Caco-2 (cell line): ENCODE measurements around the gene L3MBTL4. TPM values are rescaled to one million over a fixed set of nuclear protein-coding genes. Genes with fewer than 3 reads are reported as not detected.

Experiments
- BruUV-seq: library from RNA; stranded (reverse); fragments of 400-500 nt; replicated peaks from 2 replicates; lab custom pipeline; 2021; lab: Mats Ljungman, UMichigan
- CTCF ChIA-PET: fragments of 300-600 bp; sonication (Branson Sonifier 250); formaldehyde crosslinking; loops from one replicate; lab custom pipeline; 2022; ENCODE audit warnings: antibody characterized with exemption; lab: Charles Lee
- POLR2A ChIA-PET: fragments of 300-600 bp; sonication (Branson Sonifier 250); formaldehyde crosslinking; loops from one replicate; lab custom pipeline; 2022; ENCODE audit warnings: antibody characterized with exemption; lab: Charles Lee
- DNase-seq, 2 experiments: peaks; one replicate each; pipeline versions ENCODE4 v3.0.0 to v3.0.0-alpha.2; 2020 to 2022
- H3K27me3 ChIP-seq: replicated peaks from 2 replicates; pipeline ENCODE4 v1.6.0; 2011; ENCODE audit warnings: low read length; ENCODE audit not compliant: control insufficient read depth, insufficient read depth
- H3K36me3 ChIP-seq: 2 replicates; pipeline ENCODE4 v1.5.1; 2011; ENCODE audit warnings: low read length; ENCODE audit not compliant: control insufficient read depth, insufficient read depth
- H3K4me1 ChIP-seq: fragments of 250-450 bp; sonication (Bioruptor Pico); 2 replicates; pipeline ENCODE4 v1.5.1; 2020; ENCODE audit warnings: mild to moderate bottlenecking
- H3K4me3 ChIP-seq: 2 replicates; pipeline ENCODE4 v1.5.1; 2011; ENCODE audit warnings: low read depth, mild to moderate bottlenecking, control low read depth, low read length
- H3K9me3 ChIP-seq: fragments of 250-450 bp; sonication (Bioruptor Pico); 2 replicates; pipeline ENCODE4 v1.5.1; 2020; ENCODE audit warnings: mild to moderate bottlenecking, moderate library complexity
- H3K27ac Mint-ChIP-seq: one replicate; pipeline ENCODE4 v1.8.0; 2022; ENCODE audit warnings: mixed read lengths; ENCODE audit not compliant: unreplicated experiment
- H3K27me3 Mint-ChIP-seq: one replicate; pipeline ENCODE4 v1.8.0; 2022; ENCODE audit warnings: mixed read lengths; ENCODE audit not compliant: insufficient read depth, unreplicated experiment
- H3K36me3 Mint-ChIP-seq: one replicate; pipeline ENCODE4 v1.8.0; 2022; ENCODE audit warnings: mild to moderate bottlenecking, mixed read lengths; ENCODE audit not compliant: insufficient read depth, unreplicated experiment
- H3K4me1 Mint-ChIP-seq: one replicate; pipeline ENCODE4 v1.8.0; 2022; ENCODE audit warnings: low read depth, mixed read lengths; ENCODE audit not compliant: unreplicated experiment
- H3K4me3 Mint-ChIP-seq: one replicate; pipeline ENCODE4 v1.8.0; 2022; ENCODE audit warnings: mild to moderate bottlenecking, moderate library complexity, mixed read lengths; ENCODE audit not compliant: unreplicated experiment
- H3K9me3 Mint-ChIP-seq: one replicate; pipeline ENCODE4 v1.8.0; 2022; ENCODE audit warnings: mixed read lengths; ENCODE audit not compliant: unreplicated experiment
- CTCF ChIP-seq, 2 experiments: fragments of 200-600 bp in 1 of 2; IDR thresholded peaks; 1 replicate in 1 of 2; 2 replicates in 1 of 2; pipeline versions ENCODE4 v1.5.1 to v1.8.0; 2011 to 2022; ENCODE audit warnings: antibody characterized with exemption in 1 of 2, control low read depth in 1 of 2, inconsistent platforms in 1 of 2, low read depth in 1 of 2, low read length in 1 of 2, mild to moderate bottlenecking in 1 of 2, moderate library complexity in 1 of 2; ENCODE audit not compliant: insufficient read depth in 1 of 2, severe bottlenecking in 1 of 2, unreplicated experiment in 1 of 2
- intact Hi-C: fragments of 100-400 bp; cut with micrococcal nuclease; formaldehyde crosslinking; loops from one replicate; pipeline ENCODE4 v1.10.0; 2022; ENCODE audit not compliant: unreplicated experiment
- total RNA-seq: library from RNA; stranded (reverse); gene quantifications from 2 replicates; pipeline ENCODE4 v1.2.3, GENCODE V29; 2022

The L3MBTL4 gene
- total RNA-seq, 1 experiment from 2014 or later = 0.23 TPM

GRCh38 chr18:6158958-6159357 is 255.8 kb downstream of the L3MBTL4 start:
- Mint-ChIP-seq H3K27ac (no peak overlapping the region), H3K4me3 (no peak overlapping the region), H3K36me3 (no peaks in the 10 kb centered on the region), H3K4me1 (no peaks in the 10 kb centered on the region), H3K27me3 (peaks cover 3% of the 10 kb centered on the region), H3K9me3 (peaks cover 11% of the 10 kb centered on the region)
- no peak overlapping the region for H3K4me3 ChIP-seq
- ChIA-PET CTCF (no interaction called here), POLR2A (no interaction called here)
- BruUV-seq = no TSS peak
- no peaks in the 10 kb centered on the region for H3K9me3 ChIP-seq
- no peak for TF ChIP-seq CTCF (IDR thresholded peaks at IDR 0.05; ENCODE audit: insufficient read depth in 1 of 2, low read depth in 1 of 2, low read length in 1 of 2, severe bottlenecking in 1 of 2, unreplicated experiment in 1 of 2)
- no peaks in the 10 kb centered on the region for H3K4me1 ChIP-seq
- intact Hi-C loops = no loop called here
- H3K36me3 ChIP-seq = no peaks in the 10 kb centered on the region
- no peaks in the 10 kb centered on the region for H3K27me3 ChIP-seq
- no peak for DNase-seq

GRCh38 chr18:6156446-6156845 is 258.3 kb downstream of the L3MBTL4 start:
- ChIA-PET POLR2A (no interaction called here), CTCF (no interaction called here)
- H3K27ac Mint-ChIP-seq = no peak overlapping the region
- H3K9me3 ChIP-seq = no peaks in the 10 kb centered on the region
- TF ChIP-seq CTCF (IDR thresholded peaks at IDR 0.05; ENCODE audit: insufficient read depth in 1 of 2, low read depth in 1 of 2, low read length in 1 of 2, severe bottlenecking in 1 of 2, unreplicated experiment in 1 of 2) = no peak
- no peak overlapping the region for H3K4me3 Mint-ChIP-seq
- no peaks in the 10 kb centered on the region for H3K36me3 Mint-ChIP-seq
- no TSS peak for BruUV-seq
- no peaks in the 10 kb centered on the region for H3K9me3 Mint-ChIP-seq
- no peaks in the 10 kb centered on the region for H3K27me3 ChIP-seq
- H3K4me1 ChIP-seq = no peaks in the 10 kb centered on the region
- H3K27me3 Mint-ChIP-seq = no peaks in the 10 kb centered on the region
- no peak for DNase-seq
- no peaks in the 10 kb centered on the region for H3K36me3 ChIP-seq
- no peak overlapping the region for H3K4me3 ChIP-seq
- no peaks in the 10 kb centered on the region for H3K4me1 Mint-ChIP-seq
- intact Hi-C loops = no loop called here

GRCh38 chr18:6155707-6156106 is 259.0 kb downstream of the L3MBTL4 start:
- ChIA-PET POLR2A (no interaction called here), CTCF (no interaction called here)
- no peaks in the 10 kb centered on the region for H3K27me3 ChIP-seq
- no peaks in the 10 kb centered on the region for H3K9me3 ChIP-seq
- intact Hi-C loops = no loop called here
- H3K4me3 Mint-ChIP-seq = no peak overlapping the region
- BruUV-seq = no TSS peak
- no peaks in the 10 kb centered on the region for H3K9me3 Mint-ChIP-seq
- no peaks in the 10 kb centered on the region for H3K4me1 ChIP-seq
- no peaks in the 10 kb centered on the region for H3K4me1 Mint-ChIP-seq
- DNase-seq = no peak
- no peaks in the 10 kb centered on the region for H3K36me3 Mint-ChIP-seq
- no peaks in the 10 kb centered on the region for H3K36me3 ChIP-seq
- no peak overlapping the region for H3K27ac Mint-ChIP-seq
- H3K4me3 ChIP-seq = no peak overlapping the region
- no peak for TF ChIP-seq CTCF (IDR thresholded peaks at IDR 0.05; ENCODE audit: insufficient read depth in 1 of 2, low read depth in 1 of 2, low read length in 1 of 2, severe bottlenecking in 1 of 2, unreplicated experiment in 1 of 2)
- H3K27me3 Mint-ChIP-seq = no peaks in the 10 kb centered on the region
